H9 (cell line): ENCODE results near the gene ROPN1B. TPM values are rescaled to one million over a fixed set of nuclear protein-coding genes. Genes with fewer than 3 reads are reported as not detected.
"Not testable (repeated sequence)": the region's sequence is repeated elsewhere in the genome, so short reads cannot be mapped to it uniquely, and the experiment has no call there.

ENCODE experiments used
- DNase-seq: peaks from one replicate; pipeline ENCODE4 v3.0.0-alpha.2; 2017
- H2AFZ ChIP-seq: one replicate; pipeline ENCODE4 v1.6.1; 2013; ENCODE audit warnings: mild to moderate bottlenecking, low read length, control low read depth, moderate library complexity
- H2AK5ac ChIP-seq: 2 replicates; pipeline ENCODE4 v1.6.1; 2013; ENCODE audit warnings: low read length, control low read depth, mixed read lengths; ENCODE audit not compliant: insufficient read length
- H2BK120ac ChIP-seq: one replicate; pipeline ENCODE4 v1.6.1; 2013; ENCODE audit warnings: low read depth, mild to moderate bottlenecking, low read length, control low read depth, inconsistent platforms; ENCODE audit not compliant: poor library complexity, severe bottlenecking
- H2BK12ac ChIP-seq: 2 replicates; pipeline ENCODE4 v1.6.1; 2013; ENCODE audit warnings: low read length, control low read depth, mixed read lengths, low read depth; ENCODE audit not compliant: insufficient read length
- H2BK15ac ChIP-seq: 2 replicates; pipeline ENCODE4 v1.6.1; 2013; ENCODE audit warnings: low read depth, low read length, control low read depth
- H2BK20ac ChIP-seq: one replicate; pipeline ENCODE4 v1.6.1; 2013; ENCODE audit warnings: low read depth, mild to moderate bottlenecking, low read length, control low read depth, inconsistent platforms; ENCODE audit not compliant: poor library complexity, severe bottlenecking
- H2BK5ac ChIP-seq: 2 replicates; pipeline ENCODE4 v1.6.1; 2013; ENCODE audit warnings: low read length, control low read depth, mixed read lengths; ENCODE audit not compliant: insufficient read length
- H3K14ac ChIP-seq: 2 replicates; pipeline ENCODE4 v1.6.1; 2013; ENCODE audit warnings: low read length, control low read depth; ENCODE audit not compliant: insufficient read depth
- H3K18ac ChIP-seq: 2 replicates; pipeline ENCODE4 v1.6.1; 2013; ENCODE audit warnings: low read depth, mild to moderate bottlenecking, mixed read lengths, low read length, control low read depth; ENCODE audit not compliant: insufficient read length
- H3K23ac ChIP-seq: 2 replicates; pipeline ENCODE4 v1.6.1; 2013; ENCODE audit warnings: low read length, control low read depth, mixed read lengths, low read depth; ENCODE audit not compliant: insufficient read length
- H3K23me2 ChIP-seq: 2 replicates; pipeline ENCODE4 v1.6.1; 2013; ENCODE audit warnings: low read depth, mild to moderate bottlenecking, mixed read lengths, low read length, control low read depth; ENCODE audit not compliant: insufficient read length, poor library complexity, severe bottlenecking
- H3K27ac ChIP-seq: 2 replicates; pipeline ENCODE4 v1.5.1; 2013; ENCODE audit warnings: low read length, control low read depth, mixed read lengths, low read depth; ENCODE audit not compliant: insufficient read length
- H3K27me3 ChIP-seq: 2 replicates; pipeline ENCODE4 v1.6.1; 2013; ENCODE audit warnings: low read length, control low read depth, inconsistent platforms; ENCODE audit not compliant: insufficient read depth
- H3K4ac ChIP-seq: 2 replicates; pipeline ENCODE4 v1.6.1; 2013; ENCODE audit warnings: low read depth, mild to moderate bottlenecking, control low read depth, inconsistent platforms, low read length, moderate library complexity
- H3K4me1 ChIP-seq: 2 replicates; pipeline ENCODE4 v1.6.1; 2013; ENCODE audit warnings: low read length, control low read depth, inconsistent platforms; ENCODE audit not compliant: insufficient read depth
- H3K4me2 ChIP-seq: 2 replicates; pipeline ENCODE4 v1.6.1; 2013; ENCODE audit warnings: low read length, control low read depth, mixed read lengths; ENCODE audit not compliant: insufficient read length, insufficient read depth
- H3K56ac ChIP-seq: 2 replicates; pipeline ENCODE4 v1.6.1; 2013; ENCODE audit warnings: low read depth, mild to moderate bottlenecking, mixed read lengths, low read length, control low read depth; ENCODE audit not compliant: insufficient read length
- H3K79me1 ChIP-seq: 2 replicates; pipeline ENCODE4 v1.6.1; 2013; ENCODE audit warnings: low read depth, mild to moderate bottlenecking, moderate library complexity, low read length, control low read depth, inconsistent platforms; ENCODE audit not compliant: insufficient read depth, poor library complexity, severe bottlenecking
- H3K79me2 ChIP-seq: 2 replicates; pipeline ENCODE4 v1.6.1; 2013; ENCODE audit warnings: low read length, control low read depth, inconsistent platforms; ENCODE audit not compliant: insufficient read depth
- H3K9ac ChIP-seq: 2 replicates; pipeline ENCODE4 v1.6.1; 2013; ENCODE audit warnings: low read length, control low read depth, mixed read lengths; ENCODE audit not compliant: insufficient read length; ENCODE audit errors: extremely low read depth
- H3K9me3 ChIP-seq: one replicate; pipeline ENCODE4 v1.6.1; 2013; ENCODE audit warnings: low read depth, low read length, inconsistent platforms; ENCODE audit not compliant: control insufficient read depth
- H3T11ph ChIP-seq: one replicate; pipeline ENCODE4 v1.6.1; 2013; ENCODE audit warnings: mild to moderate bottlenecking, low read length, control low read depth, inconsistent platforms
- H4K20me1 ChIP-seq: one replicate; pipeline ENCODE4 v1.6.1; 2013; ENCODE audit not compliant: control insufficient read depth, insufficient read length, insufficient read depth
- H4K5ac ChIP-seq: 2 replicates; pipeline ENCODE4 v1.6.1; 2013; ENCODE audit warnings: low read depth, mild to moderate bottlenecking, mixed read lengths, low read length, control low read depth; ENCODE audit not compliant: insufficient read length
- H4K8ac ChIP-seq: replicated peaks from 2 replicates; pipeline ENCODE4 v1.6.1; 2013; ENCODE audit warnings: low read length, control low read depth, mixed read lengths, low read depth; ENCODE audit not compliant: insufficient read length
- H4K91ac ChIP-seq: 2 replicates; pipeline ENCODE4 v1.6.1; 2013; ENCODE audit warnings: low read depth, mild to moderate bottlenecking, moderate library complexity, mixed read lengths, low read length, control low read depth; ENCODE audit not compliant: insufficient read length
- H3K27ac Mint-ChIP-seq, 3 experiments: 2 replicates in 2 of 3; 3 replicates in 1 of 3; pipeline ENCODE4 v1.8.0; 2020 to 2021; ENCODE audit warnings: mixed read lengths in 3 of 3, mild to moderate bottlenecking in 1 of 3, moderate library complexity in 1 of 3
- H3K27me3 Mint-ChIP-seq: 2 replicates; pipeline ENCODE4 v1.8.0; 2021; ENCODE audit warnings: low read depth, mild to moderate bottlenecking, moderate library complexity, mixed read lengths
- H3K36me3 Mint-ChIP-seq, 3 experiments: 2 replicates in 2 of 3; 3 replicates in 1 of 3; pipeline ENCODE4 v1.8.0; 2020 to 2021; ENCODE audit warnings: low read depth in 3 of 3, mixed read lengths in 3 of 3; ENCODE audit not compliant: insufficient read depth in 1 of 3
- H3K4me1 Mint-ChIP-seq, 2 experiments: 2 replicates each; pipeline ENCODE4 v1.8.0; 2020; ENCODE audit warnings: mixed read lengths in 2 of 2
- H3K4me3 Mint-ChIP-seq, 2 experiments: 2 replicates in 1 of 2; 3 replicates in 1 of 2; pipeline ENCODE4 v1.8.0; 2020 to 2021; ENCODE audit warnings: mild to moderate bottlenecking in 2 of 2, mixed read lengths in 2 of 2, moderate library complexity in 1 of 2
- H3K9me3 Mint-ChIP-seq, 2 experiments: 2 replicates in 1 of 2; 3 replicates in 1 of 2; pipeline ENCODE4 v1.8.0; 2020; ENCODE audit warnings: mild to moderate bottlenecking in 2 of 2, mixed read lengths in 2 of 2, moderate library complexity in 1 of 2
- WGBS: extraction: QIAGEN DNeasy Blood & Tissue Kit; methylation state at CpG from one replicate; pipeline ENCODE4 v1.1.7; 2013; ENCODE audit warnings: missing lambda C conversion rate, low lambda C conversion rate, mixed read lengths; ENCODE audit not compliant: insufficient read length; ENCODE audit errors: extremely low coverage; 5-methylcytosine and 5-hydroxymethylcytosine counted together
- total RNA-seq: library from RNA; stranded (reverse); gene quantifications from 2 replicates; pipeline ENCODE4 v1.2.1, GENCODE V29; 2021

Gene ROPN1B
- total RNA-seq, 1 experiment from 2014 or later: not detected

DNA sequence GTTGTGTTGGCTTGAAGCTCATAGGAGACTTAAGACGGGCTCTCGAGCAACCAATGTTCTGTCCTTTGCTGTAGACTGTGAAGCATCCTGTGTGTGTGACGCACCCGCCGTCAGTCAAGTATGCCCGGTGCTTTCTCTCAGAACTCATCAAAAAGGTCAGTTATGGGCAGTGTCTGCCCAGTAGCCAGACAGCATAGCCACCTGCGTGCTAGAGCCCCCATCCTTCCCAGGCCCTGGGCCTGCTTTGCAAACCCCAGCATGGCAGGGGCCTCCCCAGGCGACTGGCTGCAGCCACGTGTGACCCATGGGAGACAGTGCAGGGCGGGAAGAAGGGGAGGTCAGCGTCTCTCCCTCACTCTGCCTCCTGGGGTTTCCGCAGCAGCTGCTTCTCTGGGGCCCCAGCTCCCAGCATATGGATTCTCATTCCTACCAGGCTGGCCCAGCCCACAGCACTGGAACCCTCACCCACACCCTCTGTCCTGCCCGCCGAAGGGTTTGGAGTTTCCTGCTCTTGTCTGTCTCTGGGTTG, 48.2 kb upstream of the ROPN1B start:
- H2AK5ac ChIP-seq, H2BK120ac ChIP-seq, H3K23me2 ChIP-seq, H3K4me1 Mint-ChIP-seq, H2BK12ac ChIP-seq, H3K4me3 Mint-ChIP-seq, H3K27me3 Mint-ChIP-seq, H2AFZ ChIP-seq, H3K27me3 ChIP-seq, DNase-seq, H3T11ph ChIP-seq, H3K14ac ChIP-seq, H3K9me3 ChIP-seq, H3K4me1 ChIP-seq, H4K8ac ChIP-seq, H4K5ac ChIP-seq, H3K79me1 ChIP-seq, H4K20me1 ChIP-seq, H3K36me3 Mint-ChIP-seq, H4K91ac ChIP-seq, H3K18ac ChIP-seq, H3K27ac Mint-ChIP-seq, H3K4ac ChIP-seq, H3K9me3 Mint-ChIP-seq, H2BK5ac ChIP-seq, H3K9ac ChIP-seq, H3K56ac ChIP-seq, H2BK15ac ChIP-seq, H3K27ac ChIP-seq, H3K4me2 ChIP-seq, H3K79me2 ChIP-seq, H3K23ac ChIP-seq, H2BK20ac ChIP-seq: not testable (repeated sequence)
- WGBS: no CpG with 5 or more reads among the region's 14 CpGs
